H1 (cell line): ENCODE results near the gene RTN4RL1. TPM values are rescaled to one million over a fixed set of nuclear protein-coding genes. Genes with fewer than 3 reads are reported as not detected.

Source experiments
- ASH2L ChIP-seq: fragments of 200-600, 300-600 bp; sonication (generic); IDR thresholded peaks from one replicate; pipeline ENCODE4 v1.7.1; 2017; ENCODE audit warnings: low read length
- EGR1 ChIP-seq: IDR thresholded peaks from 2 replicates; pipeline ENCODE4 v1.6.1; 2011; ENCODE audit warnings: low read depth, low read length, borderline replicate concordance
- EZH2 ChIP-seq: fragments of 200-600 bp; sonication (generic); IDR thresholded peaks from 2 replicates; pipeline ENCODE4 v1.7.1; 2012; ENCODE audit warnings: low read depth, mild to moderate bottlenecking, moderate library complexity, low read length, inconsistent platforms; ENCODE audit not compliant: severe bottlenecking
- PHF8 ChIP-seq: fragments of 200-600 bp; sonication (generic); conservative IDR thresholded peaks from 2 replicates; pipeline ENCODE4 v1.7.1; 2012; ENCODE audit warnings: low read depth, mild to moderate bottlenecking, inconsistent platforms, low read length, moderate library complexity
- POLR2A ChIP-seq, 2 experiments: IDR thresholded peaks; 1 replicate in 1 of 2; 2 replicates in 1 of 2; pipeline ENCODE4 v1.6.1; 2011; ENCODE audit warnings: low read depth in 2 of 2, low read length in 2 of 2, mild to moderate bottlenecking in 2 of 2; ENCODE audit errors: control extremely low read depth in 1 of 2
- SIN3A ChIP-seq, 2 experiments: IDR thresholded peaks in 1 of 2; conservative IDR thresholded peaks in 1 of 2; 2 replicates each; pipeline ENCODE4 v1.6.1; 2011 to 2012; ENCODE audit warnings: low read length in 2 of 2, improper control_type of control experiment in 1 of 2, low read depth in 1 of 2, mild to moderate bottlenecking in 1 of 2
- SUZ12 ChIP-seq: fragments of 200-600 bp; sonication (generic); IDR thresholded peaks from 2 replicates; pipeline ENCODE4 v1.6.1; 2012; ENCODE audit warnings: mild to moderate bottlenecking, inconsistent platforms, low read length, moderate library complexity, mixed read lengths
- TAF7 ChIP-seq: optimal IDR thresholded peaks from 2 replicates; pipeline ENCODE3; 2011; ENCODE audit warnings: low read depth, mild to moderate bottlenecking, inconsistent platforms, low read length, moderate library complexity, borderline replicate concordance
- ZNF274 ChIP-seq: IDR thresholded peaks from 2 replicates; pipeline ENCODE4 v1.7.0; 2012; ENCODE audit warnings: low read length, borderline replicate concordance; ENCODE audit errors: extremely low read depth
- polyA plus RNA-seq, 7 experiments: library from polyadenylated mRNA; depleted of rRNA in 3 of 7; stranded (reverse) in 5 of 7; unstranded in 2 of 7; fragments of >200 nt in 5 of 7; fragments of 200-250 nt in 2 of 7; gene quantifications; 1 replicate in 5 of 7; 2 replicates in 1 of 7; 4 replicates in 1 of 7; pipeline versions ENCODE4 v1.2.1 to v1.2.3, GENCODE V29; 2011 to 2013; ENCODE audit warnings: missing spikeins in 2 of 7, mixed read lengths in 2 of 7
- total RNA-seq: library from RNA; stranded (reverse); fragmentation: NEBNext Ultra II Directional; extraction: Animal tissue kit (Norgen Biotek cat#: 25700); gene quantifications from 2 replicates; pipeline ENCODE4 v1.2.1, GENCODE V29; 2021

RTN4RL1 gene
- total and polyA plus RNA-seq, 2 of the 8 experiments (the other 6 are each of a cell fraction or from before 2014, with no cell fraction given) = 0.09 TPM; not detected in 1

GRCh38 chr17:2029911-2030778 lies 5.0 kb upstream of the RTN4RL1 start, which contains the start of gene DPH1 (continued):
- TF ChIP-seq ZNF274 (no peak), SUZ12 (no peak), ASH2L (peak; percentile 89), SIN3A (conservative IDR thresholded peaks at IDR 0.05 in 1 of 2, IDR thresholded peaks at IDR 0.05 in 1 of 2; ENCODE audit: low read depth in 1 of 2, low read length in 2 of 2) (peak; percentile 97 to 98), PHF8 (peak; percentile 78), EZH2 (peak; percentile 29), EGR1 (peak; percentile 99), TAF7 (peak; percentile 62), POLR2A (IDR thresholded peaks at IDR 0.05; ENCODE audit: control extremely low read depth in 1 of 2, low read depth in 2 of 2, low read length in 2 of 2) (no peak)
